NCI-H2196 (cell line): Measurements from ENCODE around the gene SOCS3.

Experiments used
- DNase-seq: peaks from one replicate; lab custom pipeline; 2025; ENCODE audit not compliant: unreplicated experiment; lab: John Stamatoyannopoulos, UW

The SOCS3 gene

DNA sequence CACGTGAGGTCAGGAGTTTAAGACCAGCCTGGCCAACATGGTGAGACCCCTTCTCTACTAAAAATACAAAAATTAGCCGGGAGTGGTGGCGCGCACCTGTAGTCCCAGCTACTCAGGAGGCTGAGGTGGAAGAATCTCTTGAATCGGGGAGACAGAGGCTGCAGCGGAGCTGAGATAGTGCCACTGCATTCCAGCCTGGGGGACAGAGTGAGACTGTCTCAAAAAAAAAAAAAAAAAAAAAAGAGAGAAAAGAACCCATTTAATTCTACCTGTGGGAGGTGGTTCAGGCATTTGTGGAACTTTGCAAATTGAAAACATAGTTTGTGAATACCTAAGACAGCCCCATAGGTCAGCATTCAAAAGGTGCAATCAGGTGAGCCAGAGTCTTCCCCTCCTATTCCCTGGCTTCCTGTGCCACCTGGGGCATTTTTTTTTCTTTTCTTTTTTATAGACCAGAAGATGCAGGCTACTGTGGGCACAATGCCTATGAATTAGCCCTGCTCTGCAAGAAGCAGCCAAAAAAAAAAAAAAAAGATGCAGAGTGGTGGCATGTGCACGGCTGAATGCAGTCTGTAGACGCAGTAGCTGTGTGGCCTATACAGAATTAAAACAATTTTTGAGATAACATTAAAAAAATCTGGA lies 9.1 kb upstream of the SOCS3 start:
- no peak for DNase-seq

DNA sequence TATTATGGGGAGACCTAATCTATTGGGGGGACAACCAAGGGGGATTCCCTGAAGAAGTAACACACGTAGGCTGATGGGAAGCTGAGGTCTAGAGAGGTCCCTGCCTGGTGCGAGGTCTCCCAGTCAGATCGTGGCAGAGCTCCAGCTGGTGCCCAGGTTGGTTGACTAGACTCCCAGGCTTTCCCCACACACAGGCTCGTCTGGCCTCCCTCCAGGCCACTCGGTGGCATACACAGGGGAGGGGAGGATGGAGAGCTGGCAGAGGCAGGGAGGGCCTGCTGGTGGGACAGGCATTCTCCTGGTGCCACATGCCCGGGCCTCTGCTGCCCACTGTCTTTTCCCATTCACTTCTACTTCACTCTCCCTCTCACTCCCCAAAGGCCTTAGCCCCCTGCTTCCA lies 8.5 kb upstream of the SOCS3 start:
- DNase-seq, result peak; percentile 39

GRCh38 chr17:78367193-78367592 lies 7.3 kb upstream of the SOCS3 start:
- DNase-seq, result no peak

DNA sequence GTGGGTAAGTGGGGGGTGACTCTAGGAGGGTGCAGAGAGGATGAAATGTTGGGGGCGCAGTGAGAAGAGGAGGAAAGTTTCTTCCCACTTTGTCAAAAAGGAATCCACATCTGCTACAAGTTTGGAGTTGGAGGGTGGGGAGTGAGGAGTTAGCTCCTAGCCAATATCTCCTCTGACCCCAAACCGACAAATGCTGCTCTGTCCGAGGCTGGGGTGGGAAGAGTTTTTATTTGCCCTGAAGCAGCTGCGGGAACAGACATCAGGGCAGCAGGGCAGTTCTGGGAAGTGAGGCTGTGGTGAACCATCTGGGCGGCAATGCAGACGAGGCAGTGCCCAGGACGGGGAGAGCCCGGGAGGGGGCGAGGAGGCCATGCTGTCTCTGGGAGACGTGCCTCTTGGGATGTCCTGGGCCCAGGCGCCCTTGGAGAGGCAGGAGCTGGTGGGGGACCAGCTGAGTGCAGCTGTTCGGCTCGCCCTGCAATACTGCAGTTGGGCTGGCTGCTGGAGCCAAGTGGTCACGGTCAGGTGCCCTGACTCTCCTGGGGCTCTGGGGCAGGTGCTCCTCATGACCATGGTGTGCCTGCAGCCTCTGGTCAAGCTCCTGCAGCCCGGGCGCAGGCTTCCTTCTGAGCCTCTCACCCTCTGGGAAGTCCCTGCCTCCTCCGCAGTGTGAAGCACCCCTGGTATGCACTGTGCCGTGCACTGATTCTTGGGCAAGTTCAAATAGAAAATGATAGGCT lies 6.4 kb upstream of the SOCS3 start:
- DNase-seq, result peak; percentile 35

DNA sequence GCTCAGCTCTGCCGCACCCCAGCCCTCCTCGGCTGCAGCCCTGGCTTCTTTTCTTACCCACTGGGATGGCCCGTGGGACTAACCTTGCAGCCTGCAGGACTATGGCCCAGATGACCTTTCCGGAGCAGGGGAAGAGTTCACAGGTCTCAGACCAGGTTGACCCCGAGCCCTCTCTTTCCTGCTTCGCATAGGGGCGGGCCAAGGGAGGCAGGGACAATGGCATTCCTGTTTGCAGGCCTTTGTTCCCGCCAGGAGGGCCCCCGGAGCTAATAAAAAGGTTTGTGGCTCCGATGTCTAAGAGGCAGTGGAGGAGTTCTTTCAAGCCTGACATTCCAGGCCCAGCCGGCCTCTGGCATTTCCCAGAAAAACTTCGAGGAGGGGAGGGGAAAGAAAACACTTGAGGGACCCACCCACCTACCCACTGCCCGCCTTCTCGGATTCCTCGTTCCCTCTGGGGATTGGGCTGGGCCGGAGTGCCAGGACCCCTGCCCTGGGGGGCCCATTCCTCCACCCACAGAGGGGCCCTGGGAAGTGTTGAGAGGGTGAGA lies 5.8 kb upstream of the SOCS3 start:
- no peak for DNase-seq

DNA sequence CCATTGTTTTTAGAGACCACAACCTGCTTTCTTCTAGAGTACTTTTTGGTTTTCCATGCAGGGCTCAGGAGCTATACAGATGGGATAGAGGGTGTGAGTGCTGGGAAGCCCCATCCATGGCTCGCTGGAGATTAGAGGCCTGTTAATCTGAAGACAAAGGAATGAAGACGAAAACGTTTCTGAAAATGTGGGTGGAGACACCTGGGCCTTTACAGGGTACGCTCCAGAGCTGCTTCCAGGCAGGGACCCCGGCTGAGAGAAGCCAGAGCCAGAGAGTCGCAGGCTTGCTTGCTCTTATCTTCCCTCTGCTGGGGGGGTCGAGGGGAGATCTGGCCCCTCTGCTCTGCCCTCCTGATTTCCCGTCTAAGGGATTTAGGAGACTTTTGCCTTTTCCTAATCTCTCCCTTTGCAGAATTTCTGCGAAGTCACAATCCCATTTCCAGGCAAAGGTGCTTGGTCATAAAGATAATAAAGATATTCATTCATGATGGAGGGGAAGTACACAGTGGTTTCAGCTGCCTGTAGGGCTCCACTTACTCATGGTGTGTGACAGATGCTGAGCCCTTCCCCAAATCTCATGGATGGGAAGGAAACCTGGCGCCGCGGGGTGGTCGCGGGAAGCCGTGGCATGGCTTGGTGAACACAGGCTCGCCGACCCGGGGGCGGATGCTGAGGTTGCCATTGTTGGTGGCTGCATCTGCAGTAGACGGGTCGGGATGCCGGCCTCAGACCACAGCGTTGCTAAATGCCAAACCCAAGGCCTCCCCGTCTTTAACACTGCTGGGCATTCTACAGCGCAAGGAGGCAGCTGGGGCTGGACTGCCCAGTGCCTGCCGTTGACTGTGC lies 4.8 kb upstream of the SOCS3 start:
- no peak for DNase-seq

DNA sequence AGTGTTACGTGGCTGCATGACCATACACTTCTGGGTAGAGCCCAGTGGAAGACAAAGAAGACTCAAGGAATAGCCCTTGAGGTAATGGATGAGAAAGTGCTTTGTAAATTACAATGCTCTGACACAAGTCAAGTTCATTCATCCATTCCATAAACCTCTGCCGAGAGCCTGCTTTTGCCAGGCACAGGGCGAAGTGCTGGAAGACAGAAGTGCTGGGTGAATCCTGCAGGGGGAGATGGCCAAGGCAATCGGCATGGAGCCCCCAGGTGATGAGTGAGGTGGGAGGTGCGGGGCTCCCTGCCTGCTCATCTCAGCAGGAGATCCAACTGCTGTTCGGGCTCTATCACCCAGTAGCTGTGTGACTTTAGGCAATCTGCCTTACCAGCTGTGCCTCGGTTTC lies 2.8 kb upstream of the SOCS3 start:
- no peak for DNase-seq

GRCh38 chr17:78362232-78362631 lies 2.4 kb upstream of the SOCS3 start:
- no peak for DNase-seq

- no peak for DNase-seq
These were observed 1.4 kb upstream of the SOCS3 start for GRCh38 chr17:78361225-78361701.

DNA sequence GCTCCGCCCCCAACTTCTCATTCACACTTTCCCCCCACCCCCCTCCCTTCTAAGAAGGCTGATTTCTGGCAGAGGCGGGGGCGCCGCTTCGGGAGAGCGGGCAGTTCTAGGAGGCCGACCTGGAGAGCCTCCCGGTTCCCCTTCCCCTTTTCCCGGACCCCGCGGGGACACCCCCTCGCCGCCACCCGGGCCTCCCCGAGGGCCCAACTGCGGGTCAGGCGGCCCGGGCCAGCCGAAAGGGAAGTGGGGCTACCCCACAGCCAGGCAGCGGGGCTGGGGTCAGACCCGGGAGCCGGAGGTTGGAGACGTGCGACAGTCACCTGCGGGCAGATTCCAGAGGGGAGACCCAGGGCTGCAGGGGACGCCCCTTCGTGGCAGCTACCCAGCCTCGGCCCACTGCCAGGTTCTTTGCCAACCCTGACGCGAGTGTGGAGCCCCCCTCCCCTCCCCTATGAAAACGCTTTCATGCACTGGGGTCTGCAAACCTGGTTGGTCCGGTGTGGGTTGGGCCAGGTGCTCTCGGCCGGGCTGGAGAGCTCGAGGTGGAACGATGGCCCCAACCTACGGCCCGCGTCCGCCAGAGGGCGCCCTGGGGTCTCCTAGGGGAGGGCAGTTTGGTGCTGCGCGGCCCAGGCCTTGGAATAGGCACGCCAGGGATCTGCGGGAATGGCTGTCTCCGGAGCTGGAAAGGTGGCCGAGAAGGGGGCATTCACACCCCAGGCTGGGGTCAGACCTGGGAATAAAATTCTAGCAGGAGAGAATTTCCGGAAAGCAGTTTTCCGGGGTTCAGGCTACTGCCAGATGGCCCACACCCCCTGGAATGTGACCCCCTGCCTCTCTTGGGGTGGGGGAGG lies 721 bp upstream of the SOCS3 start:
- DNase-seq, result peak; percentile 100

DNA sequence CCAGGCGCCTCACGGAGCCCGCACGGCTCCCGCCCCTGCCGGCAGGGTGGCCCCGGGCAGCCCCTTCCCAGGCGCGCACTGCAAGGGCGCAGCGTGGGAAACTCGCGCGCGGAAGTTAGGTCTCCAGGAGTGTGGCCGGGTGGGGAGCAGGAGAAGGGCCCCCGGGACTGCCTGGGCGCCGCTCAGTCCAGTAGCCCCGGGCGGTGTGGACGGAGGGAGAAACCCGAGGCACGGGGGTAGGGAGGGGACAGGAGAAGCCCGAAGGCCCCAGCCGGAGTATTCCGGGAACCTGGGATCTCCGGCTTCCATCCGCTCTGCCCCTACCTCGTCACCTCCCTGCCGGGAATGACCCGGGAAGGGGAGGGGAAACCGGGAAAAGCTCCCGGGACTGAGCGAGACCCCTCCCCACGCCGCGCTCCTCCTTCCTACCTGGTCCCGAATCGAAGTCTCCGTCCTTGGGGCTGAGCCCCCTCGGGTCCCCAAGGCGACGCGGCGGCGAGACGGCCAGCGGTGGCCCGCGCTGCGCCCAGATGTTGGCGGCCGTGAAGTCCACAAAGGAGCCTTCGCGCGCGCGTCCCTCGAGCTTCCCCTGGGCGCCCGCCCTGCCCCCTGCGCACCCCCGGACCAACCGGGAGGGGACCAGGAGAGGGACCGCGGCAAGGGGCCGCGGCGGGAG lies 418 bp downstream of the SOCS3 start:
- no peak for DNase-seq

- DNase-seq, result no peak
These were observed 1.1 kb downstream of the SOCS3 start for GRCh38 chr17:78358538-78359320.

DNA sequence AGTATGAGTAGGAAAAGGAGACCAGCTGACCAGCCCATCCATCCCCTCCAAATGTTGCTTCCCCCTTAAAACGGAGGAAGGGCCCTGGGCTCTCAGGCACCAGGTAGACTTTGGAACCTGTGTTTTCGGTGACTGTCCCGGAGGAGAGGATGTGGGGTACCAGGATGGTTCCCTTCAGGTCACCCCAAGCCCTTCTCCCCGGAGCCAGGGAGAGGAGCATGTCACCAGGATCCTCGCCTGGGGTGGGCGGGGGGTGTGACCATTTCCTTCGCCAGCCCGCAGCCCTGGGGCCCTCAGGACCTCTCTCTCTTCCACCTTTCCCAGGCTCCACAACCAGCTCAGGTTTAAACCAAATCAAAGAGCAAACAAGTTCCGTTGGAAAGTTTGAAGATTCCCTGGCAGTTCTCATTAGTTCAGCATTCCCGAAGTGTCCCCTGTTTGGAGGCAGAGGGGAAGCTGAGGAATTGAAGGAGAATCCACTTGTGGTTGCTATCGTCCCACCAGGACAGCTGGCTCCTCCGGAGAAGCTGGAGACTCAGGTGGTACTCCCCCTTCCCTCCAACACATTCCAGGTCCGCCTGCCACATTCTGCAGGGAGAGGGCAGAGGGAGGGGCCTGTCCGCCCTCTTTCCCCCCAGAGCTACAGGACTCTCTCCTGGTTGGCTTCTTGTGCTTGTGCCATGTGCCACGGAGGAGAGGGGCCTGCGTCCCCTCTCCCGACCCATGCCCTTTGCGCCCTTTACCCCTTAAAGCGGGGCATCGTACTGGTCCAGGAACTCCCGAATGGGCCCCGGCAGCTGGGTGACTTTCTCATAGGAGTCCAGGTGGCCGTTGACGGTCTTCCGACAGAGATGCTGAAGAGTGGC lies 2.0 kb downstream of the SOCS3 start:
- no peak for DNase-seq

GRCh38 chr17:78357177-78357586 lies 2.7 kb downstream of the SOCS3 start:
- DNase-seq, result no peak

- DNase-seq, result no peak
These were observed 3.7 kb downstream of the SOCS3 start for GRCh38 chr17:78356101-78356713.

DNA sequence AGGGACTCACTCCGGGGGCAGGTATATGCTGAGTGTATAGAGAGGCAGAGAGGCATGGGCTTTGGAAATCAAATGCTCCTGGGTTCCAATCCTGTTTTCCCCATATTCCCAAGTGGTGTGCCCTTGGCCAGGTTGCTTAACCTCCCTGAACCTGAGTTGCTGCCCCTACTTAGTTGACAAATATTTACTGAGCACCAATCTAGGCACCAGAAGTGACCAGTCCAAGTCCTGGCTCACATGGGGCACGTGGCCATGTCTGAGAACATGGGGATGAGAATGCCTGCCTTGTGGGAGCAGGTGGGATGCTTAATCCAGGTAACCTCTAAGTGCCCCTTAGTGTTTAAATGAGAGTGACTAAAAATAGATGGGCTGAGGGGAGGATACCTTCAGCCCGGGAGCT lies 4.2 kb downstream of the SOCS3 start:
- DNase-seq, result no peak

- no peak for DNase-seq
These were observed 4.7 kb downstream of the SOCS3 start for GRCh38 chr17:78355045-78355641.
